Measurements from ENCODE around the gene IRF2BP2. TPM values are rescaled to one million over a fixed set of nuclear protein-coding genes. Genes with fewer than 3 reads are reported as not detected.

The IRF2BP2 gene
- total and polyA plus RNA-seq, 2 donors (not counting 1 experiment from before 2014, with no cell fraction given) = 17.8 to 71.8 TPM

DNA sequence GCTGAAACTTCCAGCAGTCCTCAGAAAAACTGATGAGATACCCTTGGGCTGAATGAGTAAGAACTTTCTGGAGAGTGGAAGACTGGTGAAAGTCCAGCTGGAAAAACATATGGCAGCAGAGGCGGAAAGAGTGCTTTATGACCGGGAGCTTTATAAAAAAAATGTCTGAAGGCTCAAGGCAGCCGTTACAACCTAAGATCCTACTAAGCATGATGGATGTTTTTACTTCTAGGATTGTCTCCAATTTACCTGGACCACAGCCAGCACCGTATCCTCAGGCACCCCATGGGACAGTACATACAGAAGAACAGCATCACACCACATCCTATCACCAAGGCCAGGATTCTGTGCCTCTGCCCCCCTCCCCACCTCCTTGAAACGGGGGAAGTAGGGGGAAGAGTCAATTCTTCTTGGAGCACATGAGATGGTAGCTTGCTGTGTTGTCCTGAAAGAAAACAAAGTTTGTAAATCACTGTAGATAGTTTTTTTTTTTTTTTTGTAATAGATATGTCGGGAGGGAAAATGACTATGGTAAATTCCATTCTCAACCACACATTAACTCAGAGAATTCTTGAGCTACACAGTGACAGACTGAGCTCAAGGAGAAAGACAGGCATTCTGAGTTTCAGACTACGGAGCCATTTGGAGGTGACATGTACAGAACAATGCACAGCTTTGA lies 11.8 kb upstream of the IRF2BP2 start:
- no peak overlapping the region for H3K9ac ChIP-seq (ENCODE audit: insufficient read depth, low read length)
- TF ChIP-seq, protein P1, sequence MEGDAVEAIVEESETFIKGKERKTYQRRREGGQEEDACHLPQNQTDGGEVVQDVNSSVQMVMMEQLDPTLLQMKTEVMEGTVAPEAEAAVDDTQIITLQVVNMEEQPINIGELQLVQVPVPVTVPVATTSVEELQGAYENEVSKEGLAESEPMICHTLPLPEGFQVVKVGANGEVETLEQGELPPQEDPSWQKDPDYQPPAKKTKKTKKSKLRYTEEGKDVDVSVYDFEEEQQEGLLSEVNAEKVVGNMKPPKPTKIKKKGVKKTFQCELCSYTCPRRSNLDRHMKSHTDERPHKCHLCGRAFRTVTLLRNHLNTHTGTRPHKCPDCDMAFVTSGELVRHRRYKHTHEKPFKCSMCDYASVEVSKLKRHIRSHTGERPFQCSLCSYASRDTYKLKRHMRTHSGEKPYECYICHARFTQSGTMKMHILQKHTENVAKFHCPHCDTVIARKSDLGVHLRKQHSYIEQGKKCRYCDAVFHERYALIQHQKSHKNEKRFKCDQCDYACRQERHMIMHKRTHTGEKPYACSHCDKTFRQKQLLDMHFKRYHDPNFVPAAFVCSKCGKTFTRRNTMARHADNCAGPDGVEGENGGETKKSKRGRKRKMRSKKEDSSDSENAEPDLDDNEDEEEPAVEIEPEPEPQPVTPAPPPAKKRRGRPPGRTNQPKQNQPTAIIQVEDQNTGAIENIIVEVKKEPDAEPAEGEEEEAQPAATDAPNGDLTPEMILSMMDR (conservative IDR thresholded peaks at IDR 0.05 in 1 of 2, IDR thresholded peaks at IDR 0.05 in 1 of 2; ENCODE audit: low read depth in 1 of 2, low read length in 2 of 2) = no peak
- TF ChIP-seq EZH2 (IDR thresholded peaks at IDR 0.05; ENCODE audit: low read length, missing control alignments) = no peak

GRCh38 chr1:234621127-234621468 lies 11.1 kb upstream of the IRF2BP2 start:
- Histone ChIP-seq H2AFZ (ENCODE audit: low read length) (no peak overlapping the region), H3K9me3 (ENCODE audit: control insufficient read depth, insufficient read depth, low read depth, low read length) (no peaks in the 10 kb centered on the region), H3K27me3 (ENCODE audit: control insufficient read depth, insufficient read depth, low read length) (no peaks in the 10 kb centered on the region), H3K4me3 (replicated peaks in 1 of 4; ENCODE audit: control extremely low read depth in 1 of 4, insufficient read depth in 1 of 4, low read depth in 3 of 4, low read length in 4 of 4) (no peak overlapping the region), H3K27ac (ENCODE audit: insufficient read depth, low read length) (no peak overlapping the region), H4K20me1 (ENCODE audit: control insufficient read depth, extremely low read depth, insufficient read depth, low read length) (no peaks in the 10 kb centered on the region), H3K4me1 (ENCODE audit: control insufficient read depth, extremely low read depth, insufficient read depth, low read length) (peaks cover 29% of the 10 kb centered on the region), H3K9ac (ENCODE audit: insufficient read depth, low read length) (no peak overlapping the region), H3K36me3 (ENCODE audit: control insufficient read depth, insufficient read depth, low read length) (no peaks in the 10 kb centered on the region), H3K4me2 (ENCODE audit: extremely low read depth, insufficient read depth, low read length) (no peak overlapping the region), H3K79me2 (ENCODE audit: control insufficient read depth, insufficient read depth, low read length) (no peaks in the 10 kb centered on the region)
- no peak for DNase-seq (ENCODE audit: low read depth in 2 of 2)
- no peak for TF ChIP-seq EZH2 (IDR thresholded peaks at IDR 0.05; ENCODE audit: low read length, missing control alignments)
- TF ChIP-seq, protein P1 (conservative IDR thresholded peaks at IDR 0.05 in 1 of 2, IDR thresholded peaks at IDR 0.05 in 1 of 2; ENCODE audit: low read depth in 1 of 2, low read length in 2 of 2) = no peak

More for the DNA sequence above, 11.8 kb upstream of the IRF2BP2 start:
- Histone ChIP-seq H3K9me3 (ENCODE audit: control insufficient read depth, insufficient read depth, low read depth, low read length) (no peaks in the 10 kb centered on the region), H3K27me3 (ENCODE audit: control insufficient read depth, insufficient read depth, low read length) (no peaks in the 10 kb centered on the region), H3K4me2 (ENCODE audit: extremely low read depth, insufficient read depth, low read length) (peak overlapping the region; percentile 58), H3K27ac (ENCODE audit: insufficient read depth, low read length) (peak overlapping the region; percentile 63), H3K36me3 (ENCODE audit: control insufficient read depth, insufficient read depth, low read length) (no peaks in the 10 kb centered on the region), H2AFZ (ENCODE audit: low read length) (peak overlapping the region; percentile 41), H3K4me3 (replicated peaks in 1 of 4; ENCODE audit: control extremely low read depth in 1 of 4, insufficient read depth in 1 of 4, low read depth in 3 of 4, low read length in 4 of 4) (no peak overlapping the region), H4K20me1 (ENCODE audit: control insufficient read depth, extremely low read depth, insufficient read depth, low read length) (no peaks in the 10 kb centered on the region), H3K79me2 (ENCODE audit: control insufficient read depth, insufficient read depth, low read length) (no peaks in the 10 kb centered on the region), H3K4me1 (ENCODE audit: control insufficient read depth, extremely low read depth, insufficient read depth, low read length) (peaks cover 27% of the 10 kb centered on the region)
- peak in 1 of 2 donors; percentile 87 for DNase-seq (ENCODE audit: low read depth in 2 of 2)

- H3K36me3 ChIP-seq (ENCODE audit: control insufficient read depth, insufficient read depth, low read length) = no peaks in the 10 kb centered on the region
- peak in 1 of 2 donors; percentile 38 for DNase-seq (ENCODE audit: low read depth in 2 of 2)
- H3K4me1 ChIP-seq (ENCODE audit: control insufficient read depth, extremely low read depth, insufficient read depth, low read length) = peaks cover 29% of the 10 kb centered on the region
- no peak overlapping the region for H3K4me2 ChIP-seq (ENCODE audit: extremely low read depth, insufficient read depth, low read length)
- no peak for TF ChIP-seq EZH2 (IDR thresholded peaks at IDR 0.05; ENCODE audit: low read length, missing control alignments)
- no peaks in the 10 kb centered on the region for H3K79me2 ChIP-seq (ENCODE audit: control insufficient read depth, insufficient read depth, low read length)
- no peak overlapping the region for H3K4me3 ChIP-seq (replicated peaks in 1 of 4; ENCODE audit: control extremely low read depth in 1 of 4, insufficient read depth in 1 of 4, low read depth in 3 of 4, low read length in 4 of 4)
- H2AFZ ChIP-seq (ENCODE audit: low read length) = no peak overlapping the region
- no peaks in the 10 kb centered on the region for H3K9me3 ChIP-seq (ENCODE audit: control insufficient read depth, insufficient read depth, low read depth, low read length)
- H3K9ac ChIP-seq (ENCODE audit: insufficient read depth, low read length) = no peak overlapping the region
- H3K27me3 ChIP-seq (ENCODE audit: control insufficient read depth, insufficient read depth, low read length) = no peaks in the 10 kb centered on the region
- peak overlapping the region; percentile 29 for H3K27ac ChIP-seq (ENCODE audit: insufficient read depth, low read length)
- H4K20me1 ChIP-seq (ENCODE audit: control insufficient read depth, extremely low read depth, insufficient read depth, low read length) = no peaks in the 10 kb centered on the region
Measured at GRCh38 chr1:234620272-234621126, 10.5 kb upstream of the IRF2BP2 start.
